ENCODE measurements around the gene KCNQ2.

DNA sequence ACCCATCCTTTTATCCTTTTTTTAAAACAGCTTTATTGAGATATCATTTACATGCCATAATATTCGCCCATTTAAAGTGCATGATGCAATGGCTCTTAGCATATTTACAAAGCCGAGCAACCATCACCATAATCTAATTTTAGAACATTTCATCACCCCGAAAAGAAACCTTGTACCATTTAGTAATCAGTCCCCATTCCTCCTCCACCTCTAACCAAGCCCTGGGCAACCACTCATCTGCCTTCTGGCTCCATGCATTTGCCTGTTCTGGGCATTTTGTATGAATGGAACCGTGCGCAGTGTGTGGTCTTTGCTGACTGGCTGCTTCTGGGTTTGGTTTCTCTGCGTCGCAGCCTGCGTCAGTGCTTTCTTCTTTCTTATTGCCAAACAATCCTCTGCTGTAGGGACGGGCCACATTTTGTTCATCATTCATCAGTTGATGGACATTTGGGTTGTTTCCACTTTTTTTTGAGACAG, 36.7 kb upstream of the KCNQ2 start:
- TF ChIP-seq, protein P1, sequence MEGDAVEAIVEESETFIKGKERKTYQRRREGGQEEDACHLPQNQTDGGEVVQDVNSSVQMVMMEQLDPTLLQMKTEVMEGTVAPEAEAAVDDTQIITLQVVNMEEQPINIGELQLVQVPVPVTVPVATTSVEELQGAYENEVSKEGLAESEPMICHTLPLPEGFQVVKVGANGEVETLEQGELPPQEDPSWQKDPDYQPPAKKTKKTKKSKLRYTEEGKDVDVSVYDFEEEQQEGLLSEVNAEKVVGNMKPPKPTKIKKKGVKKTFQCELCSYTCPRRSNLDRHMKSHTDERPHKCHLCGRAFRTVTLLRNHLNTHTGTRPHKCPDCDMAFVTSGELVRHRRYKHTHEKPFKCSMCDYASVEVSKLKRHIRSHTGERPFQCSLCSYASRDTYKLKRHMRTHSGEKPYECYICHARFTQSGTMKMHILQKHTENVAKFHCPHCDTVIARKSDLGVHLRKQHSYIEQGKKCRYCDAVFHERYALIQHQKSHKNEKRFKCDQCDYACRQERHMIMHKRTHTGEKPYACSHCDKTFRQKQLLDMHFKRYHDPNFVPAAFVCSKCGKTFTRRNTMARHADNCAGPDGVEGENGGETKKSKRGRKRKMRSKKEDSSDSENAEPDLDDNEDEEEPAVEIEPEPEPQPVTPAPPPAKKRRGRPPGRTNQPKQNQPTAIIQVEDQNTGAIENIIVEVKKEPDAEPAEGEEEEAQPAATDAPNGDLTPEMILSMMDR (IDR thresholded peaks at IDR 0.05), result no peak
- no peak for TF ChIP-seq POLR2A (IDR thresholded peaks at IDR 0.05)
